K562 treated with DMSO at 1 percent for 48 hours (cell line): ENCODE results near the gene TMEM219. TPM values are rescaled to one million over a fixed set of nuclear protein-coding genes. Genes with fewer than 3 reads are reported as not detected.

Source experiments
- total RNA-seq: library from RNA; unstranded; fragments of 300-600 nt; gene quantifications from 2 replicates; pipeline ENCODE4 v1.2.3, GENCODE V29; 2022; ENCODE audit warnings: low replicate concordance; ENCODE audit errors: extremely low read depth

Gene TMEM219
- not detected in 2 replicates for total RNA-seq

GRCh38 chr16:29961479-29962343, at the start of gene TMEM219:
Gene TMEM219 (plus strand): TSS chr16:29962079. CDS start chr16:29963144, 1,065 bp downstream.

GRCh38 chr16:29925781-29926710, 35.8 kb upstream of the TMEM219 start, which contains the start of gene KCTD13:
Gene KCTD13 (minus strand): TSS chr16:29926226. CDS start chr16:29926033, 193 bp downstream.

GRCh38 chr16:29973384-29974246, 11.7 kb downstream of the TMEM219 start, which contains the start of gene TAOK2:
Gene TAOK2 (plus strand): TSS chr16:29973868. CDS start chr16:29977773, 3,905 bp downstream.

GRCh38 chr16:29995324-29995910, 33.5 kb downstream of the TMEM219 start, which contains the start of gene HIRIP3:
Gene HIRIP3 (minus strand): TSS chr16:29995617. CDS start chr16:29995605, 12 bp downstream.

GRCh38 chr16:29995911-29996765, 34.3 kb downstream of the TMEM219 start, which contains the start of gene INO80E:
Gene INO80E (plus strand): TSS chr16:29996241. CDS start chr16:29996311, 70 bp downstream.

GRCh38 chr16:30010844-30011713, 49.2 kb downstream of the TMEM219 start, which contains the start of gene DOC2A:
Gene DOC2A (minus strand): TSS chr16:30011027. CDS start chr16:30010222, 805 bp downstream.

Other genes starting within 250 kb of the TMEM219 start
- not detected in 2 replicates for gene C16orf54, start 216.1 kb upstream of the TMEM219 start, total RNA-seq
- gene ZG16, start 183.8 kb upstream of the TMEM219 start, total RNA-seq = not detected in 2 replicates
- 188 TPM in 1 of 2 replicates, not detected in the other for gene KIF22, start 171.3 kb upstream of the TMEM219 start, total RNA-seq
- gene MAZ, start 155.6 kb upstream of the TMEM219 start, total RNA-seq = not detected in 2 replicates
- gene PRRT2, start 149.9 kb upstream of the TMEM219 start, total RNA-seq = not detected in 2 replicates
- gene PAGR1, start 145.9 kb upstream of the TMEM219 start, total RNA-seq = not detected in 2 replicates
- gene MVP, start 141.6 kb upstream of the TMEM219 start, total RNA-seq = not detected in 2 replicates
- gene CDIPT, start 98.9 kb upstream of the TMEM219 start, total RNA-seq = not detected in 2 replicates
- gene SEZ6L2, start 62.5 kb upstream of the TMEM219 start, total RNA-seq = not detected in 2 replicates
- gene ASPHD1, start 61.6 kb upstream of the TMEM219 start, total RNA-seq = not detected in 2 replicates
- not detected in 2 replicates for gene KCTD13, start 35.9 kb upstream of the TMEM219 start, total RNA-seq
- gene TAOK2, start 11.8 kb downstream of the TMEM219 start, total RNA-seq = not detected in 2 replicates
- gene HIRIP3, start 33.5 kb downstream of the TMEM219 start, total RNA-seq = not detected in 2 replicates
- not detected in 2 replicates for gene INO80E, start 34.2 kb downstream of the TMEM219 start, total RNA-seq
- gene DOC2A, start 48.9 kb downstream of the TMEM219 start, total RNA-seq = not detected in 2 replicates
- gene C16orf92, start 61.1 kb downstream of the TMEM219 start, total RNA-seq = not detected in 2 replicates
- not detected in 2 replicates for gene TLCD3B, start 69.2 kb downstream of the TMEM219 start, total RNA-seq
- gene ALDOA, start 103.7 kb downstream of the TMEM219 start, total RNA-seq = 2,195 and 3,246 TPM in 2 replicates
- gene PPP4C, start 113.9 kb downstream of the TMEM219 start, total RNA-seq = not detected in 2 replicates
- gene TBX6, start 129.8 kb downstream of the TMEM219 start, total RNA-seq = not detected in 2 replicates
- not detected in 2 replicates for gene YPEL3, start 134.1 kb downstream of the TMEM219 start, total RNA-seq
- gene GDPD3, start 151.5 kb downstream of the TMEM219 start, total RNA-seq = not detected in 2 replicates
- not detected in 2 replicates for gene MAPK3, start 161.1 kb downstream of the TMEM219 start, total RNA-seq
- not detected in 2 replicates for gene CORO1A, start 221.5 kb downstream of the TMEM219 start, total RNA-seq
- gene BOLA2B, start 231.6 kb downstream of the TMEM219 start, total RNA-seq = not detected in 2 replicates
- gene SLX1A, start 231.8 kb downstream of the TMEM219 start, total RNA-seq = not detected in 2 replicates
- not detected in 2 replicates for gene SULT1A3, start 237.2 kb downstream of the TMEM219 start, total RNA-seq